Hippocampal formation (tissue), 2 donors: Measurements from ENCODE around the gene OTOS.
A peak's percentile ranks its signal among the peaks of the same experiment; 100 is the strongest.

Experiments used
- DNase-seq, 2 donors: peaks; one replicate each; lab custom pipeline; 2025; lab: John Stamatoyannopoulos, UW

OTOS gene

GRCh38 chr2:240136671-240137292, 3.7 kb downstream of the OTOS start:
- DNase-seq, result no peak

GRCh38 chr2:240136013-240136670, 4.3 kb downstream of the OTOS start, which contains the start of gene COPS9:
TSS of gene COPS9 (minus strand) at chr2:240136305. CDS start at chr2:240136284, 21 bp downstream.
- DNase-seq, result peak; percentile 79 to 83

DNA sequence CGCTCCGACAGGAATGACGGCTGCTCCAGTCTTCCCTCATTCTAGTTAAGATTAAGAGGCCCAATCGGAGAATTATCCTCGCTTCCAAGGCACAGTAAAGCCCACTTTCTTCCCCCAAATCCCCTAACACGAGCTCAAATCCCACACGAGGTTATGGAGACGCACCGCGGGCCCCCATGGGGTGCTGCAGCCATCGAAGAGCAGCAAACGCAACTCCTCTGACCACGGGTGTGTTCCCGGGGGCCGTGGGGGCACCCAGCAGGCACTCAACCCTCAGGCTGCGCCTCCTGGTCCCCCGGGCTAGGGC, 4.8 kb downstream of the OTOS start:
- DNase-seq, result no peak

DNA sequence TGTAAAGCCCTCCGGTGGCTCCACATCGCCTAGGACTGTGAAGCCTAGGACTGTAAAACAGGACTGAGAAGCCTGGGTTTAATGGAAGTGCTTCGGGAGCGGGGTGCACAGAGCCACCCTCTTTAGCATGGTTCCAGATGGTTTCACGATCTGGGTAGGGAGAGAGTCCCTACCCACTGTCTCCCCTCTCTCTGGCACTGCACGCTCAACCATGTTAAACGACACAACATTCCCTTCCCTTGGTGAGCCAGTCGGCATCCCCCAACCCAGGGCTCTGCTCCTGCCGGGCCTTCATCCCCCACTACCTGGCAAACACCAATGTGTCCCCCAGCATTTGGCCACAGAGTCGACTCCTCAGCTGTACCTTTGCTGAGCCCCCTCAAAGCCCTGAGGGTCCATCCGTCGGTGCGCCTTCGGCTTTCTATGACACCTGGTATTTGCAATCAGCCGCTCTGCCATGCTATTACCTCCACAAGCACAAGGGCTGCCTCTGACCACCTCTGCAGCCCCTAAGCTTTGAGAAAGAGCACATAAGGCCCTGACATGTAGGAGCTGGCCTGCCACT, 5.4 kb downstream of the OTOS start:
- DNase-seq, result no peak

DNA sequence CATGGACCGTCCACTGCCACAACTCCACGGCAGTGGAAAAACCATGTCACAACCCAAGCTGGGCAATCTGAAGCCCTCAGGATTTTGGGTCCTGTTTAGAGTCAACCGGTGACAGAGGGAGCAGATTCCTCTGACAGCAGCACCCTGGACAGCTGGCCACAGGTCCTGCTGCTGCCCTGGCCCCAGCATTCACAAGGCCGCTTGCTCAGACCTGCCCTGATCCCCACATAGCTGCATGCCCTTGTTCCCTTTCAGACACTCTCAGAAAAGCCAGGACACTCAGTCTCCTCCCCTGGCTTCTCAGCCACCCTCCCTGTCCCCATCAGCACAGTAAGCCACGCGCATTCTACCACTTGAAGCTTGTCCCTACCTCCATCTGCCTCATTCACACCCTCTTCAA, 6.0 kb downstream of the OTOS start:
- DNase-seq, result no peak

DNA sequence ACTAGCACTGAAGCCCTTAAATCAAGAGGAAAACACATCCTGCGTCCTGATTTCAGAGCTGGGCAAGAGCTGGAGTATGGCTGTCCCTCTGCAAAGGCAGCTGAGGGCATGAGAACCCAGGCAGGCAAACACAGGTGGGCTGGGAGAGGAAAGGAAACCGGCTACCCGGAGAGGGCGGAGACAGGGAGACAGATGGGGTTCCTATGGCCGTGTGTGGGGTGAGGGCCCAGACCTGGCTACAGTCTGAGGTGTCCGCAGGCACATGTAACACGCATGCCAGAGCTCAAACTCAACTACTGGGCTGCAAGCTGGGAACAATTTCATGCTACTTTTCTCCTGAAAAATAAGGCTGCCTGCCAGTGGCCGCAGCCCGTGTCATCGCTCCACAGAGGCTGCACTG, 7.1 kb downstream of the OTOS start:
- no peak for DNase-seq

DNA sequence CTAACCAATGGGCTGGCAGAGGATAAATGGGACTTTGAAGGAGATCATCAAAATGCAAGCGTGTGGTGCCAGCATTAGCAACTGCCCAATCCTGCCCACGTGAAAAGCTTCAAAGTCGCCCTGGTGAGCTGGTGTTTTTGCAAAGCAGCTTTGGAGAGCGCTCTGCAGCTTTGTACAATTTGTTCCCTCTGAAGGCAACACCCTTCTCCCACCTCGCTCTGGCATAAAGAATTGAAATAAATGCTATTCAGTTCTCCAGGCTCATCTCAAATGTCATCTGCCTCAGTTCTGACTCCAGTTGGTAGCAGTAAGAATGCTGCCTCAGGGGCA, 7.8 kb downstream of the OTOS start:
- DNase-seq, result peak in 1 of 2 donors; percentile 29

GRCh38 chr2:240131941-240132650, 8.4 kb downstream of the OTOS start:
- no peak for DNase-seq

GRCh38 chr2:240131296-240131695, 9.2 kb downstream of the OTOS start:
- no peak for DNase-seq

GRCh38 chr2:240130393-240131195, 9.9 kb downstream of the OTOS start:
- no peak for DNase-seq

GRCh38 chr2:240129731-240130392, 10.6 kb downstream of the OTOS start:
- DNase-seq, result no peak

DNA sequence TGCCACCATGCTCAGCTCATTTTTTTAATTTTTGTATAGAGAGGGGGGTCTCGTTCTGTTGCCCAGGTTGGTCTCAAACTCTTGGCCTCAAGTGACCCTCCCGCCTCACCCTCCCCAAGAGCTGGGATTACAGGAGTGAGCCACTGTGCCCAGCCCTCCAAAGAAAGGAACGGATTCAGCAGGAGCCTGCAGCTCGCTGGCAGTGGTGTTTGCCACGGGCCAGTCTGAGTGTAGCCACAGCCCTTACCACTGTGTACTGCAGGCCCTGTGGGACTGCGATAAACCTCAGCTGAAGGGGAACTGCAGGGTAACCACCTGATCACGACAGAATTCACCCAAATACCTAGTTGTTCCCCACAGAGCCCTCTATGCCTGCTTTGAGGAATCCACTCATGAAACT, 11.1 kb downstream of the OTOS start:
- DNase-seq, result no peak

DNA sequence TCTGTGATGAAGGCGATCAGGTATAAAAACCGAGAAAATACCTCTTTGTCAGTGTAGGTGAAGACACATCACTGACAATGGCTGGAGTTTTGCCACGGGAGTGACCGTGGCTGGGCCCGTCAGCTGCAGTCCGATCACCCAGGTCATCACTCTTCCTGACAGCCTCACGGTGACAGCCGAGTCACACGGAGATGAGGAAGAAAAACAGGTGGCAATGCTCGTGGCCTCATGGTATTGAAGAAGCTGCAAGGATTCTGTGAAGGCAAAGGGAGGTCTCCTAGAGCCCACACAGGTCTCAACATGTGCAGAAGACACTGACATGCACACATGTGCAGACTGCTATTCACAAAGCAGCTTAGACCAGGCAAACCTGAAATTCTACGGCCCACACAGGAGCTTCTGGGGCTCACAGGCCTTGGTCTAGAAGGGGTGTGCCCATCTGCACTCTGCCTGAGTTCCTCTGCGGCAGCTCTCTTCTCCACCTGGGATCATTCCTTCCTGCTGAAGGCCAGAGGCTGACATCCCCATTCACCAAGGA, 11.8 kb downstream of the OTOS start:
- DNase-seq, result no peak

DNA sequence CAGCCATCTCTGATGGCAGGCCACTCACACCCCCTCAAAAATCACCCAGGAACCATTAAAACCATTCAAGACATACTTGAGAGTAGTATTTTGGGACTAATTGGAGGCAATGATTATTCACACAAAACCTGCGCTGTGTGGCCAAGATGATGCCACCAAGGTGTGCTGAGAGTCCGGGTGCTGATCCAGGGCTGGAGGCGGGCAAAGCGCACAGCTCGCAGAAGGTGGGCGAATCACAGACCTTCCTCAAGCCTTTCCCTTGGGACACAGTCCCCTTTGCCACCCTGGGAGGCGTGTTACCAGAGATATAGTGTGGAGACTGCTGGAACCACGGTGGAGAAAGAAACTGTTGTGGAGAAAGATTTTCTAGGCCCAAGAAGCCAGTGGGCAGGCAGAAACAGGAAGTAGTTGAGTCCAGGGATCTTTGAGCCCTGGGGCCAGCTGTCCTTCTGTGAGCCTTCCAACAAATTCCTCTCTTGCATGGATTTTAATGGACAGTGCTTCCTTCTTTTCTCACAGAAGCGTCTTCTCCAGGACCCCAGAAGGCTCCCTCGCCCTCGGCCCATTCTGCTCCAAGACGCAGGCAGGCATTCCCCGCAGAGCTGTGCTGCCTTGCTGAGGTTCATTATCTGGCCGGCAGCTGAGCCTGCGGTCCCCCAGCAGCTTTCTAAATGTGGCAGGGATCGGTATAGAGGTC, 12.4 kb downstream of the OTOS start:
- no peak for DNase-seq

DNA sequence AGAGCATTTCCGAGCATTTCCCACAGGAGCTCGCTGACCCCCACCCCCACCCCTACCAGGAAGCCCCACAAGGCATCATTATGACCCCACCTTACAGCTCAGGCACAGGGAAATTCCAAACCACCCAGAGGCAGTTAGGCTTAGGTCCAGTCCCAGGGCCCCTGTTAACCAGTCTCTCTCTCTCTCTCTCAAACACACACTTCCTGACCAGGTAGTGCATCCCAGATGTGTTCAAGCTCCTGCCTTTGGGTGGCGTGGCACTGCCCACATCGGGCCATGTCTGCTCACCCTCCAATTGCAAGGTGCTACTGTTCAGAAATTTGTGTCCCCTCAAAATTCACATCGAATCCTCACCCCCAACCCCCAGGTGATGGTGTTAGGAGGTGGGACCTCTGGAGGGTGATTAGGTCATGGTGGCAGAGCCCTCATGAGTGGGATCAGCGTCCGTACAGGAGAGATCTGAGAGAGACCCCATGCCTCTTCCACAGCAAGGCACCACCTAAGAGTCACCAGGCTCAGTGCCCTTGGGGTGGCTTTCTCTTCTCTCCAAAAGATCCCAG, 13.2 kb downstream of the OTOS start:
- no peak for DNase-seq

DNA sequence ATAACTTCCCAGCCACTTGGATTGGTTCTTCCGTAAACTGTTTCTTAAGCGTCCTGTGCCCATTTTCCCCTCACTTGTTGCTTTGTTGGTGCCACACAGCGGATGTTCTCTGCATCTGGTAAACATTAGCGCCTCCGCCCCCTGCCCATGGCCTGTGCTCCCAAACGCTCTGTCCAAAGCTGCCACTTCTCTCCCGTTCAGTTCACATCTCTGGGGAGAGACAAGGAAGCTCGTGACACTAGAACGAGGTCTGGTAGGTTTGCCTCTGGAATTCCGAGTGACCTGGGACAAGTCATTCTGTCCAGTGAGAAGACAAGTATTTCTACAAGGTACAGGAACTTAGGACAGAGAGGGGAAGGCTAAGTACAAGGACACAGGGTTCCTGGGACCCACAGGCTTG, 13.7 kb downstream of the OTOS start:
- DNase-seq, result no peak

DNA sequence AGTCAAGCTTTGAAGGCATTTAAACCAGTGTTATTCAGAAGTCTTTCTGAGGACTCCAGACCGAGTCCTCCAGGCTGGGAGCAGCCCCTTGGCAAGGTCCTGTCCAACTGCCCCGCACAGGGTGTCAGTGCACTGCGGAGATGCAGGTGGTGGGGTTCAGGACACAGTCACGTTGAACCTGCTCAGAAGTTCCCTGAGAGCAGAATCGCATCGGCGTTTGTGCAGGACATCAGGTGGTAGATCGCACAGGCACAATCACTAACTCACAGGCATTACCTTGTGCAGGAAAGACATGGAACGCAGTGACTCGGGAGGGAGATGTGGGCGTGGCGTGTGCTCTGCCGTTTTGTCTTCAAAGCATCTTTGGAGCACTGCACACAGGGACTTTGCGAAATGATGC, 14.7 kb downstream of the OTOS start:
- DNase-seq, result no peak

GRCh38 chr2:240124651-240125030, 15.8 kb downstream of the OTOS start:
- DNase-seq, result no peak

- DNase-seq, result no peak
Observed at GRCh38 chr2:240123821-240124650, 16.4 kb downstream of the OTOS start.

- no peak for DNase-seq
Observed at GRCh38 chr2:240121675-240122074, 18.8 kb downstream of the OTOS start.
